Parathyroid adenoma (tissue), 2 donors: ENCODE data around the gene RPS6KA4.
A peak's percentile ranks its signal among the peaks of the same experiment; 100 is the strongest.

Source experiments
- H2AFZ ChIP-seq: fragments of 300-600 bp; sonication (generic); one replicate; pipeline ENCODE4 v1.7.0; 2017; ENCODE audit warnings: antibody characterized with exemption, mild to moderate bottlenecking
- H3K27ac ChIP-seq: fragments of 300-600 bp; sonication (generic); one replicate; pipeline ENCODE4 v1.7.0; 2017
- H3K27me3 ChIP-seq: fragments of 300-600 bp; sonication (generic); one replicate; pipeline ENCODE4 v1.7.0; 2017; ENCODE audit warnings: low read length; ENCODE audit not compliant: control insufficient read depth, insufficient read depth
- H3K36me3 ChIP-seq: fragments of 300-600 bp; sonication (generic); one replicate; pipeline ENCODE4 v1.7.0; 2017; ENCODE audit warnings: low read length; ENCODE audit not compliant: control insufficient read depth, insufficient read depth
- H3K4me1 ChIP-seq: fragments of 300-600 bp; sonication (generic); one replicate; pipeline ENCODE4 v1.7.0; 2017; ENCODE audit warnings: control low read depth
- H3K4me2 ChIP-seq: fragments of 300-600 bp; sonication (generic); one replicate; pipeline ENCODE4 v1.7.0; 2017; ENCODE audit warnings: low read length
- H3K4me3 ChIP-seq: fragments of 300-600 bp; sonication (generic); one replicate; pipeline ENCODE4 v1.7.0; 2017; ENCODE audit warnings: low read depth, low read length
- H3K79me2 ChIP-seq: fragments of 300-600 bp; sonication (generic); one replicate; pipeline ENCODE4 v1.7.0; 2017; ENCODE audit warnings: control low read depth
- H3K9ac ChIP-seq: fragments of 300-600 bp; sonication (generic); one replicate; pipeline ENCODE4 v1.7.0; 2017; ENCODE audit warnings: mild to moderate bottlenecking
- H3K9me3 ChIP-seq: fragments of 300-600 bp; sonication (generic); one replicate; pipeline ENCODE4 v1.7.0; 2017; ENCODE audit warnings: low read length; ENCODE audit not compliant: control insufficient read depth
- CTCF ChIP-seq: fragments of 300-600 bp; sonication (generic); IDR thresholded peaks from one replicate; pipeline ENCODE4 v1.7.0; 2017; ENCODE audit warnings: antibody characterized with exemption, mild to moderate bottlenecking
- donor health status: primary hyperparathyroidism.

Gene RPS6KA4

GRCh38 chr11:64359712-64360445 is 917 bp downstream of the RPS6KA4 start:
- H3K36me3 ChIP-seq, result no peaks in the 10 kb centered on the region
- no peaks in the 10 kb centered on the region for H3K27me3 ChIP-seq
- peak overlapping the region; percentile 64 for H3K4me3 ChIP-seq
- H2AFZ ChIP-seq, result no peak overlapping the region
- no peak overlapping the region for H3K9ac ChIP-seq
- no peaks in the 10 kb centered on the region for H3K79me2 ChIP-seq
- peak overlapping the region; percentile 83 for H3K4me2 ChIP-seq
- H3K4me1 ChIP-seq, result peaks cover 4% of the 10 kb centered on the region
- no peak for TF ChIP-seq CTCF
- H3K27ac ChIP-seq, result no peak overlapping the region
- no peaks in the 10 kb centered on the region for H3K9me3 ChIP-seq

- Histone ChIP-seq H3K27me3 (no peaks in the 10 kb centered on the region), H3K36me3 (no peaks in the 10 kb centered on the region), H2AFZ (no peak overlapping the region), H3K9ac (no peak overlapping the region), H3K4me3 (no peak overlapping the region), H3K79me2 (no peaks in the 10 kb centered on the region), H3K27ac (no peak overlapping the region), H3K4me1 (peaks cover 4% of the 10 kb centered on the region), H3K4me2 (no peak overlapping the region), H3K9me3 (no peaks in the 10 kb centered on the region)
- no peak for TF ChIP-seq CTCF
Observed at GRCh38 chr11:64360448-64360921, 1.5 kb downstream of the RPS6KA4 start.

GRCh38 chr11:64361659-64362058 is 2.7 kb downstream of the RPS6KA4 start:
- peaks cover 4% of the 10 kb centered on the region for H3K4me1 ChIP-seq
- no peak overlapping the region for H3K9ac ChIP-seq
- no peaks in the 10 kb centered on the region for H3K79me2 ChIP-seq
- no peak overlapping the region for H3K27ac ChIP-seq
- no peaks in the 10 kb centered on the region for H3K9me3 ChIP-seq
- no peak for TF ChIP-seq CTCF
- H2AFZ ChIP-seq, result no peak overlapping the region
- no peaks in the 10 kb centered on the region for H3K36me3 ChIP-seq
- no peak overlapping the region for H3K4me2 ChIP-seq
- no peaks in the 10 kb centered on the region for H3K27me3 ChIP-seq
- no peak overlapping the region for H3K4me3 ChIP-seq

- H3K4me2 ChIP-seq, result no peak overlapping the region
- H3K27me3 ChIP-seq, result no peaks in the 10 kb centered on the region
- no peak overlapping the region for H3K4me3 ChIP-seq
- H3K4me1 ChIP-seq, result peaks cover 4% of the 10 kb centered on the region
- no peaks in the 10 kb centered on the region for H3K79me2 ChIP-seq
- H3K27ac ChIP-seq, result no peak overlapping the region
- no peak overlapping the region for H2AFZ ChIP-seq
- no peak overlapping the region for H3K9ac ChIP-seq
- no peaks in the 10 kb centered on the region for H3K9me3 ChIP-seq
- no peaks in the 10 kb centered on the region for H3K36me3 ChIP-seq
- TF ChIP-seq CTCF, result no peak
Observed at GRCh38 chr11:64362339-64362738, 3.4 kb downstream of the RPS6KA4 start.

DNA sequence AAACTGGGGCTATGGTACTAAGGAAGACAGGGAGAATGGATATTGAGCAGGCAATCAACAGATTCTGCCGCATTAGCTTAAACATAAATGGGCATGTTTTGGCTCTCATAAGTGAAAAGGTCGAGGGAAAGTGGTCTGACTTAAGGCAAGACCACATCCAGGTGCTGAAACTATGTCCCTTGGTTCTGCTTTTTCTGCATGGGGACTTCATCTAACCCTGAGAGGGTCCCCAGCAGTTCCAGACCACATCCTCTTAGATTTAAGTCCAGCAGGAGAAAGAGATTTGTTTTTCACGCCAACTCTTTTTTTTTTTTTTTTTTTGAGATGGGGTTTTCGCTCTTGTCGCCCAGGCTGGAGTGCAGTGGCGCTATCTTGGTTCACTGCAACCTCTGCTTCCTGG is 5.5 kb downstream of the RPS6KA4 start:
- Histone ChIP-seq H3K4me3 (no peak overlapping the region), H3K4me2 (no peak overlapping the region), H3K79me2 (no peaks in the 10 kb centered on the region), H3K27me3 (no peaks in the 10 kb centered on the region), H3K4me1 (no peaks in the 10 kb centered on the region), H3K9me3 (no peaks in the 10 kb centered on the region), H3K36me3 (no peaks in the 10 kb centered on the region), H3K27ac (no peak overlapping the region), H2AFZ (no peak overlapping the region), H3K9ac (no peak overlapping the region)
- TF ChIP-seq CTCF, result no peak
